GM19463 (cell line): ENCODE results near the gene CHRNG.

ENCODE experiments used
- ATAC-seq: cut with Tn5 transposase; IDR thresholded peaks from one replicate; pipeline ENCODE4 v1.9.1; 2021; ENCODE audit warnings: mild to moderate bottlenecking, moderate library complexity; ENCODE audit not compliant: unreplicated experiment

The CHRNG gene, protein sequence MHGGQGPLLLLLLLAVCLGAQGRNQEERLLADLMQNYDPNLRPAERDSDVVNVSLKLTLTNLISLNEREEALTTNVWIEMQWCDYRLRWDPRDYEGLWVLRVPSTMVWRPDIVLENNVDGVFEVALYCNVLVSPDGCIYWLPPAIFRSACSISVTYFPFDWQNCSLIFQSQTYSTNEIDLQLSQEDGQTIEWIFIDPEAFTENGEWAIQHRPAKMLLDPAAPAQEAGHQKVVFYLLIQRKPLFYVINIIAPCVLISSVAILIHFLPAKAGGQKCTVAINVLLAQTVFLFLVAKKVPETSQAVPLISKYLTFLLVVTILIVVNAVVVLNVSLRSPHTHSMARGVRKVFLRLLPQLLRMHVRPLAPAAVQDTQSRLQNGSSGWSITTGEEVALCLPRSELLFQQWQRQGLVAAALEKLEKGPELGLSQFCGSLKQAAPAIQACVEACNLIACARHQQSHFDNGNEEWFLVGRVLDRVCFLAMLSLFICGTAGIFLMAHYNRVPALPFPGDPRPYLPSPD

DNA sequence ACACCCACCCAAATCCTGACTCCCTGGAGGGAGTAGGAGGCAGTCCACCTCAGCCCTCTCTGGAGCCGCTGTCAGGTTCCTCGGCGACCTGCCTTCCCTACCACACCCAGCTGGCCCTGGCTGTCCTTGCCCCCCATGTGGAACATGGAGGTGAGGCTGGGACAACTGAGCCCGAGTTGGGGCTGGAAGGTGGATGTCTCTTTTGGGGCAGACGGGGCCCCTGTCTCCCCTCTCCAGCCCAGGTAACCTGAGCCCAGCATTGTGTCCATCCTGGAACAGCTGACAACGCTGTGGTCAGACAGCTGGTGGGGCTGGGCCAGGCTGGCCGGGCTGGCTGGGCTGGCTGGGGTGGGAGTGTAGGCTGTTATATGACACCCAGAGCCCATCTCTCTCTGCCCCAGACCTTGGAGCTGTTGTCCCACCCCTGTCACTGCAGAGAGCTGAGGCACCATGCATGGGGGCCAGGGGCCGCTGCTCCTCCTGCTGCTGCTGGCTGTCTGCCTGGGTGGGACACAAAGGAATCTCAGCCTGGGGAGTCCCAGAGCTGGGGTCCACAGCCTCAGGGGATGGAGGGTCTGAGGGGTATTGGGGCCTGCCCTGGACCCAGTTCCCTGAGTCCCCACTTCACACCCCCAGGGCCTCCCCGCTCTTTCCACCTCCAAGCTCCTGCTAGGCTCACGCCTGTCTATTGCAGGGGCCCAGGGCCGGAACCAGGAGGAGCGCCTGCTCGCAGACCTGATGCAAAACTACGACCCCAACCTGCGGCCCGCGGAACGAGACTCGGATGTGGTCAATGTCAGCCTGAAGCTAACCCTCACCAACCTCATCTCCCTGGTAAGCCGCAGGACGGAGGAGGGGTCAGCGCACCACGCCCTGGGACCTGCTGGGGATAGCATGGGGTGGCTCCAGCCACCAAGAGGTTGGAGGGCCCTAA is at the start of gene CHRNG:
Gene CHRNG, plus strand, starts transcription at position 395 of the 934 bp plus-strand sequence. Its CDS starts 56 bp downstream, at position 451.
- ATAC-seq: no peak

DNA sequence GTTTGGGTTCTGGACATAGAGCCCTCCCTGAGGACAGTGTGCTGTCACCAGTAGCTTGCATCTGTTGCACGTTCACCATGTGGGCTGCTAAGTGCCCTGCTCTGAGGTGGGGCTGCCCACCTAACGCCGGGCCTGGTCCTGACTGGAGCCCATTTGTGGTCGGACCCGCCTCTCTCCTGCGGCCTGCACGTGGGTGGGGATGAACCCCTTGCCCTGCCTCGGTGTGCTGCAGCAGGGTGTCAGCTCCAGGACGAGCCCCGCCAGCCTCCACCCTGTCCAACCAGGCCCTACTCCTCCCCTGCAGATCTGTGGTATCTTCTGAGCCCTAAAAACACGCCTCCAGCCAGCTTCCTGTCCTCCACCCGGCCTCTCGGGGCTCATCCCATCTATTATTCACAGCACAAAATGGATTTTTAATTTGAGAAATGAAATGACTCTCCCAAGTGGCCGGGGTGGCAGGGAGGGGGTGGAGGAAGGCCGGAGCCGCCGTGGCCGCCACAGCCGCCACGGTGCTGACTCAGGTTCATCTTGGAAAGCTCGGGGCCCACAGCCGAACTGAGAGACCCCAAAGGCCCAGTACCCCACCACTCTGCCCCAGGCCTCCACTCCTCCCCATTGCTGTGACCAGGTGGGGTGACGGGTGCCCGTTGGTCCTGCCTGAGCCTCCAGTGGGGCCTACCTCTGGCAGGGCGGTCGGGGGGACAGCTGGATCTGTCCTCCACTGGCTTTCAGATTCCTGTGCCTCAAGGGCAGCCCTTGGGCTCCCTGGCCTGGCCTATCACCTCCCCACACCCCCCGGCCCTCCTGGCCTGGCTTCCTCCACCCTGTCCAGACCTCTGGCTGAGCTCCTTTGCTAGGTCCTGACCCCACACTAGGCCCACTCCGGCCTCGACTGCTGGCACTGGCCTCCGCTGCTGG is 49.0 kb upstream of the CHRNG start:
- no peak for ATAC-seq

DNA sequence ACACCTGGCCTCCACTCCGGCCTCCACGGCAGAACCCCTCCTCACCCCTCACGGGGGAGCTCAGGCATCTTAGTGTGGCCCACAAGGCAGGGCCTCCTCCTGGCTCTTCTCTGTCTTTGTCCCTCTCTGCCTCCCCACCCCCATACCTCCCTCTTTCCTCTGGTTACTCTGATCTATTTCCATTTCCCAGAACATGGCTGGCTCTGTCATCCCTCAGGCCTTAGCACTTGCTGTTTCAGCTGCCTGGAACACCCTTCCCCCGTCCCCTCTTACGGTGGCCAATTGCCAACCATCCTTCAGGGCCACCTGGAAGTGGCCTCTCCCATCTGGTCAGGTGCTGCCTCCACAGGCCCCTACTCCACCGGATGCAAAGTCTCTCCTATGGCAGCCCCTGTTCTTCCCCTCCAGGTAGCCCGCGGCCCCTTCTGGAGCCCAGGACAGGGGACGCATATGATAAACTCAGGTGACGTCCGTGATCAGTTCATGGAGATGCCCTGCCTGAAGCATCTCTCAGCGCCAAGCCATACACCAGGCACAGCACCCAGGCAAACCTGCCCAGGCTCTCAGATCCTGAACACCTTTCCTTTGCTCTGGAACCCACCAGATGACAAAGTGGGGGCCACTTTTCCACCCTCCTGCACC is 48.2 kb upstream of the CHRNG start:
- ATAC-seq: no peak

DNA sequence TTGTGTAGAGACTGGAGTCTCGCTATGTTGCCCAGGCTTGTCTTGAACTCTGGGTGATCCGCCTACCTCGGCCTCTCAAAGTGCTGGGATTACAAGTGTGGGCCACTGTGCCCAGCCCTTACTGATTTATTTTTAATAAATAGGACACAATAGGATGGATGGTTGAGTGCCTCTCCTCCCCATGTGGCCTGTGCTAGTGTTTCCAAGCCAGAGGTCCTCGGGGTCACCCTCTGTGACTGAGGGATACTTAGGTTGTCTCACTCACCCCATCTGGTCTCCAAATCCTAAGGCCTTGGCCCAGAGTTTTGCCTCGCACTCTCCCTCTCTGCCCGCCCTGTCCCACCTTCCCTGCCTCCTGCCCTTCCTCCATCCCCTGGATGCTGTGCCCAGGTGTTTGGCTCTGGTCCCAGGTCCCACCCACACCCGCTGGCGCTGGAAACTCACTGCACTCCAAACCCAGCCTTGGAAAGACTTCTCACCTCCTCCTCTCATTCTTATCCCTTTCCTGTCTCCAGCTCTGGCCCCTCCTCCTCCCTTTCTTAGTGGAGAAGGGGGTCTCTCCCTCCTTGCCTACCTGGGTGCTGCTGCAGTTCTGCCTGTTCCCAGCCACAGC is 47.1 kb upstream of the CHRNG start:
- no peak for ATAC-seq

DNA sequence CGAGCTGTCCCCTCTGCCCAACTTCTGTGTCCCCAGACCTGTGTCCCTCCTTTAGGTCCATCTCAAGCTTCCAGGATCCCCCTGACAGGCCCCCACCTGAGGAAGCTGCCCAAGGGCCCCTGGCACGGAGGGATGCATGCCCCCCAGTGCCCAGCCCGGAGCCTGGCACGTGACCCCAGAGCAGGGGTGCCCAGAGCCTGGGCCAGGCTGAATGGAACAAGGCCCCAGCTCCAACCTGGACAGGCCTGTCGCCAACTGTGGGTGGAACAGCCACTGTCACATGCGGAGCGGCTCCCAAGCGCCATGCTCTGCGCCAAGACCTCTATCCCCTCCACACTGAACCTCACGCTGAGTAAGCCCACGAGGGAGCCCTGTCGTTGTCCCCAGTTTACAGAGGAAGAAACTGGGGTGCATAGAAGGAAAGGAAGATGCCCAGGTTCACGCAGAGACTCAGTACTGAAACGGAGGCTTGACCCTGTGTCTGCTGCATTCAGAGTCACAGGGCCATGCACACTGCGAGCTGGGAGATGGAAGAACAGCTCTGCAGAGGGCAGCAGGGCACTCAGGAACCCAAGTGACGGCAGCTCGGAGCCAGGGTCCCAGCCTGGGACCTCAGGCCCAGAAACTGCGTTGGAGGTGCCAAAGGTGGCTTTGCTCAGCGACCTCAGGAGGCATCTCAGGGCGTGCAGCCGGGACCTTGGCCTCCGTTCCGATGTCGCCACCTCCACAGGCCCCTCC is 46.4 kb upstream of the CHRNG start:
- ATAC-seq: no peak

DNA sequence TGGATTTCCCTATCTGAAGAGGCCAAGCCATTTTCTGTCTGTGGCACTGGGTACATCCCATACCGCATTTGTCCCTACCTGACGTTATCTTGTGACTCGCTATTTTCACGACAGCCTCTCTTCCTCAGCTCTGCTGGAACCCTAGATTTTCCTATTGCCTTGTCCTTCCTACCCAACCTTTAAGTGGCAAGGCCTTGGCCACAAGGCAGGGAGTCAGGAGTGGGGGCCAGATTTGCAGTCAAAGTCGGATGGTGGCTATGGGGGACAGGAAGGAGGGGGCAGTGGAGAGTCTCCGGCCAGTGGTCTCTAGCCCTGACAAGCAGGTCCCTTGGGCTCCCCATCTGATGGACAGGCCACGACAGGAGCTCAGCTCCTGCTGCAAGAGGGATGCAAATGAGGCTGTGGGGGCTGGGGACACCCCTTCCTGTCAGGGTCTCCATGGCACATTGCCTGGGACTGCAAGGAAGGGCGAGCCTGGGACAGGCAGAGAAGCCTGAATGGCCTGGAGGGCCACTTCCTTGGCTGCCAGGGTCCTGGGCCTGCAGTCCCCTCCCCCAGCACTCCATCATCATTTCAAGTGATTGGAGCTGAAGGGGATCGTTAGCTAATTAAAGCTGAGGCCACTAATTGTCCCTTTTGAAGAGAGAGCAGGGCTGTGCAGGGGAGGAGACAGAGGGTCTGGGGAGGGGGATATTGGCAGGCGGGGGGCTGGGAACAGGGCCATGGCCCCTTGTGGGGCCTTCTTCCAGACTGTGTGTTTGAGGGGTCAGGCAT is 45.6 kb upstream of the CHRNG start:
- no peak for ATAC-seq

DNA sequence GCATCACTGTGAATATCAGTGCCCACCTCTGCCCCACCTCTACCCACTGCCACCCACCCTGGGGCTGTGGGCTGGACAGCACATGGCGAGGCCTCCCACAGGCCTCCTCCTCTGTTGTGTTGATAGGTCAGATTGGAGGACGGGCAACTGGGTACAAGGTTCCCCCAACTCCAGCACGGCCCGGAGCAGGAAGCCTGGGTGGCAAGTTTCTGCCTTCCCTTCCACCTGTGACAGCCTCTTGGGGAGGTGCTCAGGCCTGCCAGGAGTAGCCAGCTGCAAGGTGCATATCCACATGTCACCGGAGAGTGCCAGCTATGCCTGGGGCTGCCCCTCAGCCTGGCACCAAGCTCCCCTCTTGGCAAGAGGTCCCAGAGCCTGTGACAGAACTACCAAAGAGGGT is 45.0 kb upstream of the CHRNG start:
- no peak for ATAC-seq

DNA sequence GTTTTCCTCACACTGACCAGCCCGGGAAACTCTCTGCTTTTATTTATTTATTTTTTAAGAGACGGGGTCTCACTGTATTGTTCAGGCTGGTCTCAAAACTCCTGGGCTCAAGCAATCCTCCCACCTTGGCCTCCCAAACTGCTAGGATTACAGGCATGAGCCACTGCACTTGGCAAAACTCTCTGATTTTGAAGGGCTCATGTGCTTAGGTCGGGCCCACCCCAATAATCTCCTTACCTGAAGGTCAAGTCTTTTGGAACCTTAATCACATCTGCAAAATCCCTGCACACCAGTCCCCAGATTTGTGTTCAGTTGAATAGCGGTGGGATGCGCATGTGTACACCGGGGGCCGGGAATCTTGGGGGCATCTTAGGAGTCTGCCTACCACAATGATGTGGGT is 44.2 kb upstream of the CHRNG start:
- ATAC-seq: no peak

DNA sequence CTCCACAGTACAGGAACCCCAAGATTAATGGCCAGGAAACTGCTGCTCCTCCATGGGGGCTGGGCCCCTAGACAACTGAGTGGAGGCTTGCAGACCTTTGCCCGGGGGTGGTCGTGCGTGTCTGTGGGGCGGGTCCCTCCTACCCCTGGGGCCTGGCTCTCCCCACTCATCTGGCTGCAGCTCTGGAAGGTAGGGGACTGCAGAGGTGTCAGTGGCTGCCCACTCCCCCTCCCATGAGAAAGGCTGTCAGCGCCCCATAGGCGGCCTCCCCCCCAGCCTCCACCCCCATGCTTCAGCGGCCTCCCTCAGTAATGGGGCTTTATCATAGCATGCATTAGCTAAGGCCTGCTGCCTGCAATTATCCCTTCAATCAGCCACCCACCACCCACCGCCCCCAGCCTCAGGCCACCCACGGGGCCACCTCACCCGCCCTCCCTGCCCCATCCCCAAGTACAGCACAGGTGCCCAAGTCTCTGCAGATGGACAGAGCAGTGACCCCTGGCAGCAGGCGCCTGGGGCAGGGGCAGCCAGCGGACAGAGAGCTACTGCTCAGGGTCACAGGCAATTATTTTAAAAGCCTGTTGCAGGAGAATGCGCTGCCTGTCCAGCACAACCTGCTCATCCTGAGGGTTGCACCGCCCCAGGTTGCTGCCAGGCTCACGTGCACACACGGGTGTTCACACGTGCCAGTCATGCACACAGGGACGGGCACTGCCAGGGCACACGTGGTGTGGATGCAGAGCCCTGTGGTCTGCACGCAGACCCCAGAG is 42.8 kb upstream of the CHRNG start:
- no peak for ATAC-seq

DNA sequence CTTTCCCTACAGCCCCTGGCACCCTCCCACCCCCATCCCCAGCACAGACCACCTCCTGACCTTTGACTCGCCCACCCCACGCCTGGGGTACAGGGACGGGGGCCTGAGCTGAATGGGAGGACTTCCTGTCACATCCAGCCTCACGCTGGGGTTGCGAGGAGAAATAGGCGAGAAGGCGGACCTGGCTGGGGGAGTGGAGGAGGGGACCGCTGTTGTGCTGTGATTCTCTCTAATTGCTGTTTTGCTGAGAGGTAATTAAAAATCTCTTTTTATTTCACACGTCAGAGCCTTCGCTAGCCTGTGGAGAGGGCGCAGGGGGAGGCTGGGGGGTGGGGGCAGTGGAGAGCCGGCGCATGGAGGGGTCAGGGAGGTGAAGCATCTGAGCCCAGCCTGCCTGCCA is 42.1 kb upstream of the CHRNG start:
- ATAC-seq: no peak

DNA sequence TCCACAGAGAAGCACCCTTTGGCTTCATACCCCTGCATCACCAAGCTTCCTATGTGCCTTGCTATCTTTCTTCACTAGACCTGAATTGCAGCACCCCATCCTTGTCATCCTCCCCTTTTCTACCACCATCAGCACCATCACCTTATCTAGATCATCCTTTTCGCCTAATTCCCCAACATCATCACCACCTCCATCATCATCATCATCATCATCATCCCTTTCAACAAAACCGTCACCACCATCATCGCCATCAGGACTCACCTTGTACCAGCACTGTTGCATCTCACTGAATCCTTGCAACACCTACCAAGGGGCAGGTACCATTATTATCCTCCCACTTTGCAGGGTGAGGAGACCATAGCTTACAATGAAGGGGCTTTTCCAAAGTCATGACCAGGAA is 41.0 kb upstream of the CHRNG start:
- ATAC-seq: no peak

DNA sequence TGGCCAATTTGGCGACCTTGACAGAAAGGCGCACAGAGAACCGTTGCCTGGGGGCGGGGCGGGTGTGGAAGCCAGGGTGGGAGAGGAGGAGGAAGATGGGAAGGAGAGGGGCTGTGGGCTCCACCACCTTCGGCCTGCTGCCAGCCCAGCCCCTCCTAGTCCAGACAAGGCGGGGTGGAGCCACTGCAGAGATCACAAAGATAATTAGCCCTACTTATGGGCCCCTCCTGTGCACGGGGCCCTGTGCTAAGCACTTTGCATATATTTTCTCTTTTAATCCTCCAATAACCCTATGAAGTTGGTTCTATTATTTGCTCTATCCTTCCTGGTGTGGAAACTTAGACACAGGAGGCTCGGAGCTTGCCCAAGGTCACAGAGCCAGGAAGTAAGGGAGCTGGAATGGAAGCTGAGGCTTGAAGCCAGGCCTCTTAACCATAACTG is 38.1 kb upstream of the CHRNG start:
- ATAC-seq: no peak

DNA sequence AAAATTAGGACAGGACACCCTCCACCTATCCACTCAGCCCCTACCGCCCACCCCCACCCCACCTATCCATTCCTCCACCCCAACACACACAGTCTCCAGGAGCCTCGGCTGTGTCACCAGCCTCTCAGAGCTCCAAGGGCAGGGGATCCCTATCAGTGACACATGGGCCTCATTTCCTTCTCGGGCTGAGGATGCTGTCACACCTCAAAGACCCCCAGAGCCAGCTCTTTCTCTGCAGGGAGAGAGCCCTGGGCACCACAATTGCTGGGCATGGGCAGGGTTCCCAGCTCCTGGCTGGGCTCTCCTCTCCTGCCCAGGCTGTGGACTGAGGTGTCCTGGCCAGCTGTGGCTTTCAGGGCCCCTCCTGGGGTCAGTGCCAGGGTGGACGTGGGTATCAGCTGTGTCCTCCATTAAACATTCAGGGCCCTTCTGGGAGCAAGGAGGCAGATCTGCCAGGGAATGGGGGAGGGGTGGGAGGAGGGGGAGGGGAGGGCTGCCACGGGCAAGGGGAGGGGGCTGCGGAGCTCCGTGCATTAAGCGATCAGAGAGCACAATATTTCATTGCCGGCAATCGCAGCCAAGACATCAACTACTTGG is 37.6 kb upstream of the CHRNG start:
- no peak for ATAC-seq

DNA sequence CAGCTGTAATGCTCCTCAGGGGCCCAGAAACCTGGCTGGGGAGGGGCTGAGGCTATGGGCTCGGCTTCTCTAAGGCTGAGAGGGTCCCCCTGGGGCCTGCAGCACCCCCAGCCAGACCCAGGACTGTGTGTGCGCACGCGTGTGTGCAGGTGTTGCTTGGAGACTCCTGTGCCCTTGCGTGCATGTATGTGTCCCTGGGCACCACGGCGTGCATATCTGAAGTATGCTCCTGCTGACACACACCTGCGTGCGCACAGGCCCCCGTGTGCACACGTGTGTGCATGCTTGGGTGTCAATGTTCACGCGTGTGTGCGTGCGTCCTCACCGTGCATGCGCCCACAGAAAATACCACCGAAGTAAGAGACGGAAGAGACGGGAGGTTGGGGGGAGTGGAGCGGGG is 37.0 kb upstream of the CHRNG start:
- no peak for ATAC-seq

DNA sequence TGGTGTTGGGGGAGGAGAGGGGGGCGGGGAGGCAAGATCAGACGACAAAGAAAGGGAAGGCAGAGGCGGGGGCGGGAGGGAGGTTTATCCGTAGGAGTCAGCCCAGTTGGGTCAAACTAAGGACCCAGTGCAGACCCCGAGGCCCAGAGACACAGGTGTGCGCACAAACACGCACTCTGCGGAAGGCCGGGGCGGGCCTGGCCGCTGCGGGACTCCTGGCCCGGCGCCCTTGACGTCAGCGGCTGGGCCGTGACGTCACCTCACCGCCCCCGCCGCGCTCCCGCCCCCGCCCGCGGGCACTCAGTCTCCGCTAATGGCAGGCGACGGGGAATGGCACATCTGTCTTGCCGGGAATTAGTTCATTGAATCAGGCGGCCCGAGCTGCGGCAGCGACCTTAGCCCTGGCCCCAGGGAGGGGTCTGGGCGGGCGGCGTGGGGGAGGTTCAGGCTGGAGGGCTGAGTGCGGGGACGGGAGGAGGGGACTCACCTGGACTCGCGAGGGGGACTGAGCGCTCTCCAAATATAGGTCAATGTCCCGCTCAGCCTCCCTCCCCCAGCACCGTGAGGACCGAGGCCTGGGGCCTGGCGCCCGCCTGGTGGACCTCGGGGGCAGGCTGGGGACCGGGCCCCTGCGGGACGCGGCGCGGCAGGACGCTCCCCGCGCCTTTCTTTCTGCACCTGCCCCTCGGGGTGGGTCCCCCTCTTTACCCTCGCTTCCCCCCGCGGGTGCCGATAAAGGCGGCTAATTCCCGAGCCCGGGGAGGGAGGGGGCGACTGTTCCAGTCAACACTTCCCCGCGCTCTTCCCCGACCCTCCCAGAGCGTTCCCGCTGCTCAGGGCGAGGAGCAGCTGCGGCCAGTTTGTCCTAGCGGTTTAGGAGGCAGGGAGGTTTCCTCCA is 36.3 kb upstream of the CHRNG start:
- no peak for ATAC-seq

DNA sequence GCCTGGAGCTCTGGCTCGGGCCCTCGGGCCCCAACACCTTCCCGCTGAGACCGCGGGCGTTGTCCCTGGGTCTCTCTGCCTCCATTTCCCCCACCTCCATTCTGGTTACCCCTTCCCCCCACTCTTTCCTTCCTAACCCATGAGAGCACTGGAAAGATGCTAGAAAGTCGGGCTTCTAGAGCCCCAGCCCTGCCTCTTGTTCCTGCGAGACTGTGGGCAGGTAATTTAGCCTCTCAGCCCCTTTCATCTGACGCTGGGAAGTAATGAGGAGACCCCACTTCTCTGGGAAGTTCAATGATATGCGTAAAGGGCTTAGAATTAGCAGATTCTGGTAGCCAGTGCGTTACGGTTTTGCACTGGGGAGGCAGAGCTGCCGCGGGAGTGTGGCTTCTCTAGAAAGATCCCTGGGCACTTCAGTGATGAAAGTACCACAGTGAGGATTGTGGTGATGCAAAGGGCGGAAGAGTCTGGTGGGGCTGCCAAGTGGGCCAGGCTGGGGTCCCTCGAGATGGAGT is 35.6 kb upstream of the CHRNG start:
- ATAC-seq: no peak
